Fibroblast of villous mesenchyme (primary cell): ENCODE measurements around the gene UBE2O. TPM values are rescaled to one million over a fixed set of nuclear protein-coding genes. Genes with fewer than 3 reads are reported as not detected.

Source experiments
- DNase-seq: peaks from one replicate; pipeline ENCODE4 v3.0.0-alpha.2; 2010; ENCODE audit warnings: low read depth
- H3K4me3 ChIP-seq: 2 replicates; pipeline ENCODE4 v1.5.1; 2011; ENCODE audit warnings: low read depth, mild to moderate bottlenecking, low read length
- total RNA-seq: library from RNA; depleted of rRNA; stranded (reverse); fragments of >200 nt; gene quantifications from 2 replicates; pipeline ENCODE4 v1.2.3, GENCODE V29; 2012
- TF ChIP-seq, protein P1 (sequence below): IDR thresholded peaks from 2 replicates; pipeline ENCODE4 v1.5.1; 2012; ENCODE audit warnings: low read depth, mild to moderate bottlenecking, low read length; ENCODE audit not compliant: insufficient read depth

The UBE2O gene
- total RNA-seq, 1 donor = 25.9 TPM

DNA sequence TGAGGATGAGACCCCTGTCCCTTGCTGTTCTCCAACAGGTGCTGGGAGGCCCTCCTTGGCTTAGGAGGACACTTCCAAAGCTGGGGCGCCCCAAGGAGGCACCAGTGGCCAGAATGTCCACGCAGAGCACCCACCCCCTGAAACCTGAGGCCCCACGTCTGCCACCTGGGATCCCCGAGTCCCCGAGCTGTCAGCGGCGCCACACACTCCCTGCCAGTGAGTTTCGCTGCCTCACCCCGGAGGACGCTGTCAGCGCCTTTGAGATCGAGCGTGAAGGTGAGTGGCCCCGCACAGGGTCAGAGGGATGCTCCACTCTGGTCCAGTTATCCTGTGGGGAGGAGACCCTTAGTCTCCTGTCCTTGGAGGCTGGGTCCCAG is 15.7 kb upstream of the UBE2O start:
- H3K4me3 ChIP-seq = no peak overlapping the region
- TF ChIP-seq, protein P1, sequence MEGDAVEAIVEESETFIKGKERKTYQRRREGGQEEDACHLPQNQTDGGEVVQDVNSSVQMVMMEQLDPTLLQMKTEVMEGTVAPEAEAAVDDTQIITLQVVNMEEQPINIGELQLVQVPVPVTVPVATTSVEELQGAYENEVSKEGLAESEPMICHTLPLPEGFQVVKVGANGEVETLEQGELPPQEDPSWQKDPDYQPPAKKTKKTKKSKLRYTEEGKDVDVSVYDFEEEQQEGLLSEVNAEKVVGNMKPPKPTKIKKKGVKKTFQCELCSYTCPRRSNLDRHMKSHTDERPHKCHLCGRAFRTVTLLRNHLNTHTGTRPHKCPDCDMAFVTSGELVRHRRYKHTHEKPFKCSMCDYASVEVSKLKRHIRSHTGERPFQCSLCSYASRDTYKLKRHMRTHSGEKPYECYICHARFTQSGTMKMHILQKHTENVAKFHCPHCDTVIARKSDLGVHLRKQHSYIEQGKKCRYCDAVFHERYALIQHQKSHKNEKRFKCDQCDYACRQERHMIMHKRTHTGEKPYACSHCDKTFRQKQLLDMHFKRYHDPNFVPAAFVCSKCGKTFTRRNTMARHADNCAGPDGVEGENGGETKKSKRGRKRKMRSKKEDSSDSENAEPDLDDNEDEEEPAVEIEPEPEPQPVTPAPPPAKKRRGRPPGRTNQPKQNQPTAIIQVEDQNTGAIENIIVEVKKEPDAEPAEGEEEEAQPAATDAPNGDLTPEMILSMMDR = no peak
- DNase-seq = no peak

- no peak for DNase-seq
- TF ChIP-seq, protein P1 = no peak
- H3K4me3 ChIP-seq = no peak overlapping the region
Measured at GRCh38 chr17:76467809-76468633, 15.1 kb upstream of the UBE2O start.

DNA sequence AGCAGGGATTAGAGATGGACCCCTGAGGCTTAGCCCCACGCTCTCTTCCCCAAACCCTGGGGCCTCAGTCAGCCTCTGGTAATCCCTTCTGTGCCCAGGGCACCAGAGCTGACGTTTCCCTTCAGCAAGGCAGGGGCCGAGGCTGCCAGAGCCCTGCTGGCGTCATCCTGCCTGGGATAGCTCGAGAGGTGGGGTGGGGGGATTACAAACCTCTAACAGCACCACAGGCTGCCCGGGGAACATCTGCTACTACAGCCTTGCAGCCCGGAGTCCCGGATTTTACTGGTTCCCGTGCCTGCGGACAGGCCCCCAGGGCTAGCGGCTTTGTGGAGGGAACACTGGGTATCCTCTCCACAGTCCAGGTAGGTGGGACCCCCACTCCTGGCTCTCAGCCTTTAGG is 14.4 kb upstream of the UBE2O start, which contains the start of gene AANAT:
AANAT (plus strand) TSS at position 238 of the 400 bp plus-strand sequence. CDS start 1,144 bp downstream, outside the sequence.
- TF ChIP-seq, protein P1 = no peak
- no peak within 1 kb of the TSS for H3K4me3 ChIP-seq
- peak; percentile 50 for DNase-seq

GRCh38 chr17:76466775-76467130 is 13.8 kb upstream of the UBE2O start:
- DNase-seq = no peak
- TF ChIP-seq, protein P1 = no peak
- H3K4me3 ChIP-seq = no peak overlapping the region

DNA sequence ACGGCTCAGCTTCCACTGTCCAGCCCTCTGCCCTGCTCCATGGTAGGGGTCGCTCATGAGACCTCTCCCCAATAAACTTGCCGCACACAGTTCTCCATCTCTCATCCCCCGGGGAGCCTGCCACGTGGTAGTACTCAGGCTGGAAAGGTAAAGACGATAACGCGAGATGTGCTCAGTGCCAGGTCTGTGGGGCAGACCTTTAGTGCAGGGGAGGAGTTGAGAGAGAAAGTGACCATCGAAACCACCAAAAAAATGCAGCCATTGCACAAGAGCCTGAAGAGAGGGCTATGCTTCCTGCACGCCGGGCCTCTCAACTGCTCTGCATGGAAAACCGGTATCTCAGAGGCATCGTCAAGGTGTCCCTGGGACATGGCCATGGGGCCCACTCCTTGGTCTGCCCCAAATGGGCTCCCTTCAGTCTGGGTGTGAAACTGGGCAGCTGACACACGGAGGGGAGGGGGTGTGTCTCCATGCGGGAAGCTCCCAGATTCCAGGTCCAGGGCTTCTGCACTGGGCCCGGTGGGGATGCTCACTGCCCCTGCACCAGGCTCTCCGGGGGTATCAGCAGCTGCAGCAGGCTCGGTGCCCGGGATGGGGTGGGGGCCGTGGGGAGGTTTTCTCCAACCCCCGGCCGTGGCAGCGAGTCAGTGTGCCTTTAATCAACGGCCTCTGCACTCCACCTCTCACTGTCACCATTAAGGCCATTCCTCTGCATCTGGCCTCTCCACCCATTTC is 9.8 kb upstream of the UBE2O start:
- TF ChIP-seq, protein P1 = no peak
- no peak for DNase-seq
- H3K4me3 ChIP-seq = no peak overlapping the region

- no peak overlapping the region for H3K4me3 ChIP-seq
- DNase-seq = no peak
- TF ChIP-seq, protein P1 = no peak
Measured at GRCh38 chr17:76461765-76462555, 9.0 kb upstream of the UBE2O start.
